Endodermal cell (in vitro differentiated cells): ENCODE measurements around the gene LRRC47. TPM values are rescaled to one million over a fixed set of nuclear protein-coding genes. Genes with fewer than 3 reads are reported as not detected.
"Not testable (repeated sequence)": the region's sequence is repeated elsewhere in the genome, so short reads cannot be mapped to it uniquely, and the experiment has no call there.

Experiments used
- DNase-seq: peaks from one replicate; pipeline ENCODE4 v3.0.0-alpha.2; 2017
- H3K27ac ChIP-seq: 2 replicates; pipeline ENCODE4 v1.5.1; 2013; ENCODE audit warnings: mild to moderate bottlenecking, low read depth, low read length, moderate library complexity
- H3K27me3 ChIP-seq: 2 replicates; pipeline ENCODE4 v1.6.1; 2013; ENCODE audit warnings: mild to moderate bottlenecking, low read length, moderate library complexity; ENCODE audit not compliant: insufficient read depth, control insufficient read depth, poor library complexity, severe bottlenecking
- H3K36me3 ChIP-seq: 2 replicates; pipeline ENCODE4 v1.7.0; 2013; ENCODE audit warnings: mild to moderate bottlenecking, low read length, moderate library complexity; ENCODE audit not compliant: control insufficient read depth, insufficient read depth
- H3K4me1 ChIP-seq: one replicate; pipeline ENCODE4 v1.7.0; 2013; ENCODE audit warnings: low read length; ENCODE audit not compliant: control insufficient read depth, insufficient read depth
- H3K4me3 ChIP-seq: 2 replicates; pipeline ENCODE4 v1.5.1; 2013; ENCODE audit warnings: mild to moderate bottlenecking, low read length, moderate library complexity
- H3K9ac ChIP-seq: 2 replicates; pipeline ENCODE4 v1.6.1; 2013; ENCODE audit warnings: mild to moderate bottlenecking, low read length, moderate library complexity; ENCODE audit not compliant: poor library complexity, severe bottlenecking; ENCODE audit errors: extremely low read depth
- H3K9me3 ChIP-seq: 2 replicates; pipeline ENCODE4 v1.6.1; 2013; ENCODE audit warnings: mild to moderate bottlenecking, low read length, moderate library complexity; ENCODE audit not compliant: control insufficient read depth
- H3K27ac Mint-ChIP-seq: 2 replicates; pipeline ENCODE4 v1.8.0; 2020; ENCODE audit warnings: mixed read lengths
- H3K27me3 Mint-ChIP-seq: 2 replicates; pipeline ENCODE4 v1.8.0; 2021; ENCODE audit warnings: mild to moderate bottlenecking, mixed read lengths; ENCODE audit not compliant: insufficient read depth
- H3K36me3 Mint-ChIP-seq: 2 replicates; pipeline ENCODE4 v1.8.0; 2020; ENCODE audit warnings: low read depth, mixed read lengths
- H3K4me1 Mint-ChIP-seq: 2 replicates; pipeline ENCODE4 v1.8.0; 2020; ENCODE audit warnings: mixed read lengths
- H3K4me3 Mint-ChIP-seq: 2 replicates; pipeline ENCODE4 v1.8.0; 2020; ENCODE audit warnings: mild to moderate bottlenecking, moderate library complexity, mixed read lengths
- H3K9me3 Mint-ChIP-seq: 2 replicates; pipeline ENCODE4 v1.8.0; 2020; ENCODE audit warnings: mild to moderate bottlenecking, mixed read lengths
- WGBS, 2 experiments: methylation state at CpG; one replicate each; pipeline versions ENCODE4 v1.1.5 to v1.1.7; 2013; ENCODE audit warnings: missing lambda C conversion rate in 2 of 2, mixed read lengths in 1 of 2; ENCODE audit not compliant: insufficient coverage in 1 of 2, insufficient read length in 1 of 2; 5-methylcytosine and 5-hydroxymethylcytosine counted together
- total RNA-seq, 2 donors: library from RNA; stranded (reverse); fragmentation: NEBNext Ultra II Directional in 1 of 2; extraction: Animal tissue kit (Norgen Biotek cat#: 25700) in 1 of 2; gene quantifications; 2 replicates in 1 of 2; 3 replicates in 1 of 2; pipeline ENCODE4 v1.2.1, GENCODE V29; 2021
- TF ChIP-seq, protein P1 (sequence below): fragments of 200-600 bp; sonication (generic); conservative IDR thresholded peaks from 2 replicates; pipeline ENCODE4 v1.5.0; 2021; ENCODE audit warnings: antibody characterized with exemption, mild to moderate bottlenecking

Gene LRRC47
- total RNA-seq, 2 donors from 2014 or later = 49.9 to 59.7 TPM

DNA sequence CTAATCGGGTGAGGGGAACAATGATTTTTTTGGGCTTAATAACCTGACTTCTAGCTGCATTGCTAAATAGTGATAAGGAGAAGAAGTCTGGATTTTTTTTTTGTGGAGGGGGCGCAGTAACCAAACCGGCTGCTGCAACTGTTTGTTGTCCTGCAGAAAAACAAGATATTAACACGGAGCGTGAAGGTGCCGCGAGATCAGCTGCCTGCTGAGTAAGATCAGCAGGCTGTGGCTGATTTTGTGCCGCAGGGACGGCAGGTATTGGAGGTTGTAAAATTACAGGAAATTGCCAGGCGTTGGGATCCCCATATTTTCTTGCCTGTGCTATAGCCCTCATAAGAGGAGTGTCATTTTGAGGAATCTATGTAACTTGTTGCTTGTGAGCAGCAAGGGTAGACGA, 8.7 kb upstream of the LRRC47 start:
- peaks cover 67% of the 10 kb centered on the region for H3K9me3 Mint-ChIP-seq
- no peak overlapping the region for H3K27ac ChIP-seq
- no peaks in the 10 kb centered on the region for H3K36me3 ChIP-seq
- no peaks in the 10 kb centered on the region for H3K27me3 ChIP-seq
- peaks cover 25% of the 10 kb centered on the region for H3K9me3 ChIP-seq
- no peak overlapping the region for H3K27ac Mint-ChIP-seq
- peaks cover 19% of the 10 kb centered on the region for H3K27me3 Mint-ChIP-seq
- DNase-seq = no peak
- 88 to 89% methylated on average over 11 of the region's 11 CpGs for WGBS, 2 experiments
- no peaks in the 10 kb centered on the region for H3K36me3 Mint-ChIP-seq
- no peaks in the 10 kb centered on the region for H3K4me1 ChIP-seq
- H3K9ac ChIP-seq = no peak overlapping the region
- no peak overlapping the region for H3K4me3 Mint-ChIP-seq
- no peaks in the 10 kb centered on the region for H3K4me1 Mint-ChIP-seq
- TF ChIP-seq, protein P1, sequence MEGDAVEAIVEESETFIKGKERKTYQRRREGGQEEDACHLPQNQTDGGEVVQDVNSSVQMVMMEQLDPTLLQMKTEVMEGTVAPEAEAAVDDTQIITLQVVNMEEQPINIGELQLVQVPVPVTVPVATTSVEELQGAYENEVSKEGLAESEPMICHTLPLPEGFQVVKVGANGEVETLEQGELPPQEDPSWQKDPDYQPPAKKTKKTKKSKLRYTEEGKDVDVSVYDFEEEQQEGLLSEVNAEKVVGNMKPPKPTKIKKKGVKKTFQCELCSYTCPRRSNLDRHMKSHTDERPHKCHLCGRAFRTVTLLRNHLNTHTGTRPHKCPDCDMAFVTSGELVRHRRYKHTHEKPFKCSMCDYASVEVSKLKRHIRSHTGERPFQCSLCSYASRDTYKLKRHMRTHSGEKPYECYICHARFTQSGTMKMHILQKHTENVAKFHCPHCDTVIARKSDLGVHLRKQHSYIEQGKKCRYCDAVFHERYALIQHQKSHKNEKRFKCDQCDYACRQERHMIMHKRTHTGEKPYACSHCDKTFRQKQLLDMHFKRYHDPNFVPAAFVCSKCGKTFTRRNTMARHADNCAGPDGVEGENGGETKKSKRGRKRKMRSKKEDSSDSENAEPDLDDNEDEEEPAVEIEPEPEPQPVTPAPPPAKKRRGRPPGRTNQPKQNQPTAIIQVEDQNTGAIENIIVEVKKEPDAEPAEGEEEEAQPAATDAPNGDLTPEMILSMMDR = no peak
- no peak overlapping the region for H3K4me3 ChIP-seq

DNA sequence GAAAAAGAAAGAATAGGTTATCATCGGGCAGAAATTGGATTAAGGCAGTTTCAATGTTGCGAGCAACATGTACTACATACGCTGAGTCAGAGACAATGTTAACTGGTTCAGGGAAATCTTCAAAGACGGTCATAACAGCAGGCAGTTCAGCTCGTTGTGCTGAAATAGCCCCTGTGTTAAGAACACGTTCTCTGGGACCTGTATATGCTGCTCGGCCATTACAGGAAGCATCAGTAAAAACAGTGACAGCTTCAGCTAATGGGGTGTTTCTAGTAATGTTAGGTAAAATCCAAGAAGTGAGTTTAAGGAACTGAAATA, 8.3 kb upstream of the LRRC47 start:
- H3K9me3 ChIP-seq = peaks cover 25% of the 10 kb centered on the region
- H3K36me3 Mint-ChIP-seq, H3K36me3 ChIP-seq, H3K4me3 Mint-ChIP-seq, H3K27me3 ChIP-seq, H3K4me1 Mint-ChIP-seq, H3K4me3 ChIP-seq, H3K9ac ChIP-seq, H3K27ac Mint-ChIP-seq, H3K27ac ChIP-seq, H3K4me1 ChIP-seq, DNase-seq: not testable (repeated sequence)
- Mint-ChIP-seq H3K27me3 (peaks cover 23% of the 10 kb centered on the region), H3K9me3 (peaks cover 62% of the 10 kb centered on the region)
- 85 to 95% methylated on average over 7 of the region's 7 CpGs for WGBS, 2 experiments

DNA sequence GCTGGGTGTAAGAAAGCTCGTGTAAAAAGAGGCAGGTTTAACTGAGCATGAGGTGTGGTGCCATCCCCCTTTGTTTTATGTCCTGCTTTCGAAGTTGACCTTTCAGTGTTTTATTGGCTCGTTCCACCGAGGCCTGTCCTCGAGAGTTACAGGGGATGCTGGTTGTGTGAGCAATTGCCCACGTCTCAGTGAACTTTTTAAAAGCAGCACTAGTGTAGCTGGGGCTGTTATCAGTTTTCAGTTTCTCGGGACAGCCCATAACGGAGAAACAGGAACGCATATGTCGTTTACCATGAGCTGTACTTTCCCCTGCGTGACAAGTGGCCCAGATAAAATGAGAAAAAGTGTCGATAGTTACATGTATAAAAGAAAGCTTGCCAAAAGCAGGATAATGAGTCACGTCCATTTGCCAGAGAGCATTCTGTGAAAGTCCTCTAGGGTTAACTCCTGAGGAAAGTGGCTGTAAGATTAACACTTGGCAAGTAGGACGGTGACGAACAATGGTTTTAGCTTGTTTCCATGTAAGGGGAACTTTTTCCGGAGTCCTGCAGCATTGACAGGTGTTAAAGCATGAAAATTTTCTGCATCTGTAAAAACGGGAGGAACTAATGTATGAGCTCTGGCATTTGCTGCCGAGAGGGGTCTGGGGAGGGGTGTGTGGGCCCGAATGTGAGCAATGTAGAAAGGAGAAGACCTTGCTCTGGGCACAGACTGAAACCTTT, 7.8 kb upstream of the LRRC47 start:
- H3K4me1 Mint-ChIP-seq = no peaks in the 10 kb centered on the region
- H3K4me3 ChIP-seq = no peak overlapping the region
- no peak overlapping the region for H3K27ac ChIP-seq
- H3K27ac Mint-ChIP-seq = no peak overlapping the region
- peaks cover 60% of the 10 kb centered on the region for H3K9me3 Mint-ChIP-seq
- no peak overlapping the region for H3K4me3 Mint-ChIP-seq
- no peak overlapping the region for H3K9ac ChIP-seq
- DNase-seq = no peak
- no peaks in the 10 kb centered on the region for H3K27me3 ChIP-seq
- TF ChIP-seq, protein P1 = no peak
- H3K4me1 ChIP-seq = no peaks in the 10 kb centered on the region
- peaks cover 25% of the 10 kb centered on the region for H3K9me3 ChIP-seq
- no peaks in the 10 kb centered on the region for H3K36me3 ChIP-seq
- peaks cover 23% of the 10 kb centered on the region for H3K27me3 Mint-ChIP-seq
- no peaks in the 10 kb centered on the region for H3K36me3 Mint-ChIP-seq
- 87 to 88% methylated on average over 15 to 19 of the region's 19 CpGs for WGBS, 2 experiments

DNA sequence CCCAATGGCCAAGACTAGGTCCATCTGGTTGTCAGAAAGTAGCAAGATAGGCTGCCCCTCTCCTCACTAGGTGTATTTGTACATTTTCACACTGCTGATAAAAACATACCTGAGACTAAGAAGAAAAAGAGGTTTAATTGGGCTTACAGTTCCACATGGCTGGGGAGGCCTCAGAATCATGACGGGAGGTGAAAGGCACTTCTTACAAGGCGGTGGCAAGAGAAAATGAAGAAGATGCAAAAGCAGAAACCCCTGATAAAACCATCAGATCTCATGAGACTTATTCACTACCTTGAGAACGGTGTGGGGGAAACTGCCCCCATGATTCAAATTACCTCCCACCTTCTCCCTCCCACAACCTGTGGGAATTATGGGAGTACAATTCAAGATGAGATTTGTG, 4.5 kb upstream of the LRRC47 start:
- H3K4me3 ChIP-seq, H3K9ac ChIP-seq, H3K36me3 ChIP-seq, H3K36me3 Mint-ChIP-seq, H3K27ac Mint-ChIP-seq, H3K4me3 Mint-ChIP-seq, H3K27ac ChIP-seq, H3K4me1 Mint-ChIP-seq, H3K27me3 ChIP-seq, H3K4me1 ChIP-seq, DNase-seq: not testable (repeated sequence)
- peaks cover 23% of the 10 kb centered on the region for H3K27me3 Mint-ChIP-seq
- 90 to 100% methylated on average over 1 to 3 of the region's 3 CpGs for WGBS, 2 experiments
- H3K9me3 Mint-ChIP-seq = peaks cover 33% of the 10 kb centered on the region
- H3K9me3 ChIP-seq = peaks cover 11% of the 10 kb centered on the region
